Vagina (tissue), 2 donors: ENCODE results near the gene CCDC88A.

Experiments used
- CTCF ChIP-seq, 3 experiments: fragments of 450-650 bp in 2 of 3; fragments of 200-600 bp in 1 of 3; sonication (generic) in 1 of 3; IDR thresholded peaks; one replicate each; pipeline ENCODE4 v1.5.1; 2017 to 2019; ENCODE audit warnings: antibody characterized with exemption in 3 of 3, mild to moderate bottlenecking in 2 of 3, moderate library complexity in 2 of 3
- POLR2A ChIP-seq, 2 donors: fragments of 450-650 bp; IDR thresholded peaks; one replicate each; pipeline ENCODE4 v1.6.1; 2017; ENCODE audit warnings: antibody characterized with exemption in 2 of 2, mild to moderate bottlenecking in 2 of 2, moderate library complexity in 2 of 2
- POLR2AphosphoS5 ChIP-seq, 2 donors: sonication (generic); formaldehyde crosslinking; IDR thresholded peaks; one replicate each; pipeline ENCODE4 v1.9.0; 2017; ENCODE audit warnings: antibody characterized with exemption in 2 of 2, mild to moderate bottlenecking in 2 of 2, low read depth in 1 of 2; ENCODE audit not compliant: insufficient read depth in 1 of 2

GRCh38 chr2:55358451-55358850, 61.2 kb downstream of the CCDC88A start:
- TF ChIP-seq CTCF (IDR thresholded peaks at IDR 0.05): no peak
- no peak for TF ChIP-seq POLR2A (IDR thresholded peaks at IDR 0.05)
- TF ChIP-seq POLR2AphosphoS5 (IDR thresholded peaks at IDR 0.05; ENCODE audit: insufficient read depth in 1 of 2, low read depth in 1 of 2): no peak
